ELF-1 (cell line): ENCODE measurements around the gene TELO2.

ENCODE experiments used
- DNase-seq: peaks from one replicate; pipeline ENCODE4 v3.0.0-alpha.2; 2016; ENCODE audit warnings: low read depth, low spot score

TELO2 gene

DNA sequence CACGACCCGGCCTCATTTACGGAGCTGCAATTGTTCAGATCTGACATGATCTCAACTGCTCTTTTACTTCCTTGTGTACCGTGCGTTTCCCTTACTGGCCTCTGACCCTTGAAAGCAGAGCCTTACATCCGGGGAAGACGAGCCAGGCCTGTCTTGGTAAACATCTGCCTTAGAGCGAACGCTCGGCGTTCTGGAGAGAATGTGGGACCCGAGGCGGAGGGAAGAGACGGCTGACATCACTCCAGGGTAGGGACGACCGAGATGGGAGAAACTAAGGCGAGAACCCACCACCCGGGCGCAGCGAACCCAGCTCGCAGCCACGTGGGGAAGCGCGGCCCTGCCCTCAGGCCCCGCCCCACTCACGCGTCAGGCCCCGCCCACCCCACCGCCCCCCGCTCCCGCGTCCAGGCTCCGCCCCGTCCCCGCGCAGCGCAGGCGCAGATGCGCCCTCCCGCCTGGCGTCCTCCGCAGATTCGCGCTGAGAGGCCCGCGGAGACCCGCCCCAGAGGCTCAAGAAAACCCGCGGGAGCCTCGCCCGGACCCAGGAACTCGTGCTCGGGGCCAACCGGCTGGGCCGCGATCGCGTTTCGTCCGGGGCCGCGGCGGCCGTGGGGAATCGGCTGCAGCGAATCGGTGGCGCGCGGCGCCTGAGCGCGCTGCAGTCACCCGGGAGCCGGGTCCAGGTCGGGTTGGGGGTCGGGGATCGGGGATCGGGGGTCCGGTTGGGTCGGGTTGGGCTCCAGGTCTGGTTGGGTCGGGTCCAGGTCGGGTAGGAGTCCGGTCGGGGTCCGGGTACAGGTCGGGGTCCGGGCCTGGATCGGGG, at the start of gene TELO2:
Gene TELO2, plus strand, starts transcription at position 438 of the 823 bp plus-strand sequence. CDS start 922 bp downstream, outside the sequence.
- peak; percentile 85 for DNase-seq

DNA sequence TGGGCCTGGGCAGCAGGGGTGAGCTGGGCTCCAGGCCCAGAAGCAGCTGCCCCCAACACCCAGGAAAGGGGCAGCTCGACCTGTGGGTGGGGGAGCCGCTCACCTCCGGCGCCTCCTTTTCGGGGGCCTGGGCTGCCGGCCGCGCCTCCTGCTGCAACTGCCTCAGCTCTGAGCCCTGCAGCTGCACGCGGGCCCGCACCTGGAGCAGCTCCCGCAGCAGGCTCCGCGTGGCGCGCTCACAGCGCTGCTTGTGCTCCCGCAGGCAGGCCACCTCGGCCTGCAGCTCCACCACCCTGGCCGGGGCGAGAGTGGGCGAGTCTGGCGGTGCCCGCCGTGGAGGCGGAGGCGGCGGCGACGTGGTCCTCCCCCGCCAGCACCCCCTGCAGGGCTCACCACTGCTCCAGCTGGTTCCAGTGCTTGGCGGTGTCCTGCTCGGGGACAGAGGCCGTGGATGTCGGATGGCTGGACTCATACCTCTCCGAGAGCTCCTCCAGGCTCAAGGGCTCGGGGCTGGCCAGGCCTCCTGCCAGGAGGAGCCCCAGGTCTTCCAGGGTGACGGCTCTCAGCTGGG, 49.7 kb upstream of the TELO2 start:
- DNase-seq: peak; percentile 20

DNA sequence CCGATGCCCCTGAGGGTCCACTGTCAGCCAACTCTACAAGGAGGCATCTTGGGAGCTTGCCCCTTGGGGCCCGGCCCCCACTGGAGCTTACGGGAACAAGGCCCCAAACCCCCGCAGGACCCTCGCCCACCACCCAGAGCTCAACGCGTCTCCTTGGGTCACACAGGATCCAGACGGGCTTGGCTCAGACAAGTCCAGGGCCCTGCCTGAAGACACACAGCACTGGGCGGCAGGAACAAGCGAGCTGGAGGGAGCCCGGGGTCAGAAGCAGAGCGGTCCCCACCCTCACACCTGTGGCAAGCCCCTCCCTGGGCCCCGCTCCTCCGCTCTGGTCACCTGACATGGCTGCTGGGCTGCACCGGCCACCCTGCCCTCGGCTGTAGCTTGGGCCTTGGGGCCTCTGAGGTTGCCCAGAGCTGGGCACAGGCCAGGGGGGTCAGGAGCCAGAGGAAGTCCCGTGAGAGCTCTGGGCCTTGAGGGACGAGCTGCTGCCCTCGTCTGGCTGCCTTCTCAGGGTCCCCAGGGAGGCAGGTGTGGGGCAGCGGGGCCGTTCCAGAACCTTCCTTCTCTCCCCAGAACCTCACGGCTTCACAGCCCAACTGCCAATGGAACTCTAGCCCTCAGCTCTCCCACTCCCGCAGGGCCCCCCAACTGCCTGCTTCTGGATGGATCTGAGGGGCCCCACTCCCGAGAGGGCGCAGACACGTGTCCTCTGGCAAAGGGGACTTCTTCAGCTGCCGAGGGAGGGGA, 49.0 kb upstream of the TELO2 start, which contains the start of gene CCDC154:
Gene CCDC154, minus strand, starts transcription at position 577 of the 750 bp plus-strand sequence. Its CDS starts 234 bp downstream, at position 343.
- DNase-seq: no peak

DNA sequence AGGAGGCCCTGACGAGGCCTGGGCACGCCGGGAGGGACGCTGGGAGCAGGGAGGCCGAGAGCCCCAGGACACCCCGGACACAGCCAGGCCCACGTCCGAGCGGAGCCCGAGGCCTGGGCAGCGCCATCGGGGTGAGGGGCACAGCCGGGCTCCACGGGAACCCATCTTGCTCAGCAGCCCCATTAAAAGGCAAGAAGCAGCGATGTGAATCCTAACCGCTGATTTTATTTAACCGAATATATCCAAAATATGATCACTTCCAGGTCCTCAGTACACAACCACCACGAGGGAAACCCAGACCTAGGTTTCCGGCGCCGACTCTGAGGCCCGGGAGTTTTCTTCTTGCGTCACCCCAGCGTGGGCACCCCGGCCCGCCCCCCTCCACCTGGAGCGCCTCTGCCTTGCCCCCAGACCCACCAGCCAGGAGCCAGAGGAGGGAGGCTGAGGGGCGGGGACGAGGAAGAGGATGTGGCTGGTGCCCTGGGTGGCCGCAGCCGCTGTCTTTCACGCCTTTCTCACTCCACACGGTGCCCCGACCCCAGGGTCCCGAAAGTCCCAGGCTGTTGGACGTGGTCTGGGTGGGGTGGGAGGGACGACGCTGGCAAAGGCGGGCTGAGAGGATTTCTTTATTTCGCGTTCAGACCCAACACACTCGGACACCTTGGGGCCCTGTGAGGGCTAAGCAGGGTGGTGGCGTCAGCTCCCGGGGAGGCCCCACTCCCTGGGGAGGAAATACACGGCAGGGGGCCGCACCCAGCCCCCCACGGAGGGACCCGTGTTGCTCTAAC, 48.2 kb upstream of the TELO2 start:
- no peak for DNase-seq

DNA sequence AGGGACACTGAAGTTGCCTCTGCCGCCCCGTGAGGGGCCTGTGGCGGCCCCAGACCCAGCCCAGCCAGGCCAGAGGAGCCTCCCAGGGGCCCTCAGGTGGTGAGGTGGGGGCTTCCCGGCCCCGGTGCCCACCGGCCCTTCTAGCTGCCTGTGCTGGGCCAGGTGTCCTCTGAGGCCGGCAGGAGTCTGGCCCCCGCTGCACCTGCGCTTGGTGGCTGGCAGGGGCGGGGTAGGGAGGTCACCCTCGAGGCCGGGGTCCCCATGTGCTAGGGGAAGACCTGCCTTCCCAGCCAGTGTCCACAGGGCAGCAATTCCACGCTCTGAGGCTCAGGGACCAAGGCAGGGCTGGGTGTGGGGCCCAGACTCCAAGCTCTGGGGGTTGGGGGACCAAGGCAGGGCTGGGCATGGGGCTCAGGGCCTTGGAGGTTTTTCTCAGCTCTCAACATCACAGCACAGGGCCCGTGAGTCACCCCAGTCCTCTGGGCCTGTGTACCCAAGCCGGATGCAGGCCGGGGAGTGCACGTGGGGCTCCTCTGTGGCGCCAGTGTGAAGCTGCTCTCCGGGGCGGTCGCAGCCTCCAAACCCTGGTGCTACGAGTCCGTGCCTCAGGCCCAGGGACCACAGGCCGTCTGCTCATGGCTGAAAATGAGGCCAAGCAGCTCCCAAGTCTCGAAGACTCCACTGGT, 47.5 kb upstream of the TELO2 start:
- no peak for DNase-seq

DNA sequence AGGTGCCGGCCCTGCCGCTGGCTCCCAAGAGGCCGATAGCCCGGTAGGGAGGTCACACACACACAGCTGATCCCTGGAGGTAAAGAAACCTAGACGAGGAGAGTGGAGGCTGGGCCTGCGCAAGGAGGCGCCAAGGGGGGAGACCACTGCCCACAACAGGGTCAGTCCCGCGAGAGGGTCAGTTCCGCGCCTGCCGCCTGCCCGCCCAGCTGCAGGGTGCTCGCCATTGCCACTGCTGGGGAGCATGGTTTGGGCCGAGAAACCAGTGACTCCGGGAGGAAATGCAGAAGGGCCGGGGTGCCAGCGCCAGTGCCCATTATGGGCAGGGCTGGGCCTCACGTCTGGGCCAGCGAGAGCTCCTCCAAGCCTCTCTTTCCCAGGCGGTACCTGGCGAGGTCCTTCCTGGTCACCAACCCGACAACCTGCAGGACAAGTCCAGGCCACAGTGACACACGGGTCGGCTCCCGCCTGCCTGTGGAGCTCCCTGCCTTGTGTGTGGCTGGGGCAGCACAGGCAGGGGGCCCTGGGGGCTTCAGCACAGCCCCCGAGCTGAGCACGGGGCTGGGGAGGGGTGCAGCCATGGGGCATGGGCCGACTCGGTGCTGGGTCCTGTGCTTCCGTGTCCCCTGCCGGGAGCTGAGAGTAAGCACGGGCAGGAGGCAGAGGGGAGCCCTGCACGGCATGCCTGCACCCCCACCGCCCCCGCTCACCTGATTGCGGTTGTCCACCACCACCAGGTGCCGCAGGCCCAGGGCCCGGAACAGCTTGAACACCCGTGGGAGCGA, 46.7 kb upstream of the TELO2 start:
- no peak for DNase-seq

DNA sequence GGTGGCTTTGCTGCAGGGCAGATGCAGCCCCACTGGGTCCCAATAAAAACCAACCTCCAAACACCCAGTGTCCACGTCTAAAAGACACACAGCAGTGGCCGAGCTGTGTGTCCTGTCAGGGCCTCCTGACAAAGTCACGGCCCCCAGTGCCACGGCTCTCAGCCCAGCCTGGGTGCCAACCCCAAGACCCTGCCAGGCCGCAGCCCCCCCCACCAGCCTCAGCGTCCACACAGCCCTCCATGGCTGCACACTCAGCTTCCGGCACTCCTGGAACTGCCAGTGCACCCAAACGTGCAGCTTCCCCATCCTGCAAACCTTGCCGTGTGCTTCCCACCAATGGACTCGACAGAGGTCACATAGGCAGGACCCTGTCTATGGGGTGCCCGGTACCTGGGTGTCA, 45.2 kb upstream of the TELO2 start:
- no peak for DNase-seq

DNA sequence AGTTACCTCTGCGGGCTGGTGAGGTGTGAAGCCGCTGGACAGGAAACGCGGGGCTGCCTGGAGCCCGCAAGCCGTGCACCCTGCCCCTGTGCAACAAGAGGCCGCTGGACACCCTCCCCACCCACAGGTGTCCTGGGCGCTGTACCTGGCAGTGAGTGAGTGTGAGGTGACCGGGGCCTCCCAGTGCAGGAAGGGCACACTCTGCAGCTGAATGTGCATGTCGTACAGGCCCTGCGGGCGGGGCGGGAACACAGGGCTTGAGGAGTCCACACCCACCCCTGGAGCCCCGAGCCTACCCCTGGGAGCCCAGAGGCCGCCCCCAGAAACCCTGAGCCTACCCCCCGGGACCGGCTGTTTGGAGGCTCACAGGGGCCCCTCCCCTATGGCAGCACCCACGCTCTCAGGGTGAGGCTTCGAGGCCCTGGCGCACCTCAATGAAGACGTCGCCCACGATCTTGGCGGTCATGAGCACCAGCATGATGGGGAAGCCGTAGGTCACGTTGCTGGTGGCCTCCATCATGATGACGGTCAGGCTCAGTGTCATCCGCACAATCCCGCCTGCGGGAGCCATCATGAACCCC, 44.5 kb upstream of the TELO2 start:
- DNase-seq: no peak

DNA sequence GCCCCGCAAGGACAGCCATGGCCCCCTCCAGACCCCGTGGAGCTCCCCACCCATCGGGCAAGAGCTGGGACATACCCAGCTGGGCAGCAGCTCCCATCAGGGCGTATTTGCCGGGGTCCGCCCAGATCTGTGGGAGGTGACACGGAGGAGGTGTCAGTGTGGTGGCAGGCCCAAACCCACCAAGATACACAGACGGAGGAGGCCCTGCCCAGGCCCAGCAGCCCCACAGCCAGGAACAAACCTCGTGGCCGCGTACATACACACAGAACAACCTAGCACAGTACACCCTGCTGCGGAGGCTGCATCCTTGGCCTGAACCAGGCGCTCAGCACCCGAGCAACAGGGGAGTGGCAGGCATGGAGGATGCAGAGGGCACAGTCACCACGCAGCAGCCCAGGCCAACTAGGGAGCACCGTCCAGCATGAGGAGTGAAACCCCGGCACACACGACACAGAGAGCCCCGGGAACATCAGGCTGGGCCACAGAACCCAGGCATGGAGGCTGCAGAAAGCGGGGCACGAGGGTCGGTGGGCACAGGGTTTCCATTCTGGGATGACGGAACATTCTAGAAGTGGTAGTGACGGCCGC, 43.9 kb upstream of the TELO2 start:
- DNase-seq: no peak

DNA sequence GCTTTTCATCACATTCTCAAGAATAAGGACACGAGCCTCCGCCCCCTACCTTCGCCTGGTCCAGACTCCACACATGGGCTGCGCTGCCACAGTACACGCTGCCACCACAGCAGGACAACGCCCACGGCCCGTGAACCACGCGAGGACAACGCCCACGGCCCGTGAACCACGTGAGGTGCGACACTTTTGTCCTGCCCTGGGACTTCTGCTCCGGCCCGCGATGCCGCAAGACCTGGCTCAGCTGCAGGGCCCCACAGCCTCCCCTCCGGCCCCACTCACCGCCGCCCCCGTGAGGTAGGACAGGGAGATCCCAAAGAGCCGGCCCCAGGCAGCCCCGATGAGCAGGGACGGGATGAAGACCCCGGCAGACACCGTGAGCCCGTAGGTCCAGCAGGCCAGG, 42.9 kb upstream of the TELO2 start:
- DNase-seq: no peak

DNA sequence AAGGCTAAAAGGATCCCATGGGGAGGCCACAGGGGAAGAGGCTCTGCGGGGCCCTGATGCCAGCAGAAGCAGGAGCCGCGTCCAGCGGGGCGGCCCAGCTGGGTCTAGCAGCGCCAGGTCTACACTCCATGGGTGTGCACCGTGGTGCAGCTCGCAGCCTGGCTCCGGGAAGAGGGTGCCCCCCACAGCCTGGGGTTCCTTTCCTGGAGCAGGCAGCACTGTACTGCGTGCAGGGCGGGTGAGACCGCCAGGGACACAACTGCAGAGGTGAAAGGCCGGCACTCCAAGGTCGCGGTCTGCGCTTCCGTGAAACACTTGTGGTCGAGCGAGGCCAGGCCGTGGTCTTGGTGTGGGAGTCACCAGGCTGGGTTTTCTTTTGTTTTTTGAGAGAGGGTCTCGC, 42.3 kb upstream of the TELO2 start:
- DNase-seq: no peak

DNA sequence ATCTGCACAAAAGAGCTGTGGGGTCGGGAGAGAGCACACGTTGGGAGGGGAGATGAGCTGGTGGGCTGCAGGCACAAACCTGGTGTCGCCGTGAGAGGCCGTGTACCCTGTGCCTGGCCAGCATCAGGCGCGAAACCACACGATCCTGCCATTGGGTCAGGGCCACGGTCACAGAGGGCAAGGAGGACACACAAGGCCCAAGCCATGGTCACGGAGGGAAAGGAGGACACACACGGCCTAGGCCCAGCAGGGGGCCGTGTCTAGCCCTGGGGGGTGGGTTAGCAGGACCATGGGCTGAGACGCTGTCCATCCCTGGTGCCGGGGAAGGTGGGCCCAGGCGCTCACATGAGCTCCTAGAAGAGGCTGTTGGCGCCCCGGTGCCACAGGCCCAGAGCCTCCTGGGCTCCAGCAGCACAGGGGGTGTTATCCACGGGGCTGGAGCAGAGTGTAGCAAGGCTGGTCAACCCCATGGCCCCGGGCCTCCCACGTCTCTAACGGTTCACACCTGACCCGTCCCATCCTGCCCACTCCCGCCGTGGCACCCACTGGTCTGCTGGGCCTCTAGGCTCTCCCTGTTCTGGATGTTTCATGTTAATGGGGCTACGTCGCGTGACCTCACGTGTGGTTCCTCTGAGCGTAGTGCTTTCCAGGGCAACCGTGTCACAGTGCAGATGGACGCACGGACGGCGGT, 41.3 kb upstream of the TELO2 start:
- no peak for DNase-seq

DNA sequence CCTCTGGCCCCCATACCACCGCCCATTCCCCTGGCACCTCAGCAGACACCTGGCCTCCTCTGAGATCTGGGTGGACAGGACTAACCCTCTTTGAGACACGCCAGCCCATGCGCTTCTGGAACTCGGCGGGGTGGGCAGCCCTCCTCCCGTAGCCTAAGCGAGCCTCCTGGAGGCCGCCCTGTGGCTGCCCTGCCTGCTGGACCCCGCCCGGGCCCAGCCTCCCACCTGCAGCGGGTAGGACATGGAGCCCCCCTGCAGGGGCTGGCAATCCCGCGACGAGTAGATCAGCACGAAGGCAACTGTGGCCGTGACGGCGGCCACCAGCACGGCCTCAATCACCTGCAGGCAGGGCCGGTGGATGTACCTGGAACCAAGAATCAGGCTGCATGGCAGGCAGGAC, 40.6 kb upstream of the TELO2 start:
- DNase-seq: no peak

DNA sequence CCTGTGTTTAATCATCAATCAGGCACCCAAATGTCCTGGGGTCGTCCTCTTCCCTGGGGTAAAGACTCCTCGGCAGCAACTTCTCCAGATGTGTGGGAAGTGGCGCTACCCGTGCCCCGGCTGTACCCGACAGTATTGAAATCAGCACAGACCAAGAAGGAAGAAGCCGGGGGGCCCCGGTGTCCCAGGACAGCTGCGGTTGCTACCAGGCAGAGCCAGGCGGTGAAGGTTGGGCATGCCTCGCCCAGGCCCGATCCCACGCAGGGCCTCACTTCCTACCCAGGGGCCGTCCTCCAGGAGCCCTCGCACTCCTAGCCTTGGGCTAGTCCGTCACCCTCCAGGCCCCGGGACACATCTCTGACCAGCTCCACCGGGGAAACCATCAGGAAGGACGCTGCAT, 39.8 kb upstream of the TELO2 start:
- DNase-seq: no peak

DNA sequence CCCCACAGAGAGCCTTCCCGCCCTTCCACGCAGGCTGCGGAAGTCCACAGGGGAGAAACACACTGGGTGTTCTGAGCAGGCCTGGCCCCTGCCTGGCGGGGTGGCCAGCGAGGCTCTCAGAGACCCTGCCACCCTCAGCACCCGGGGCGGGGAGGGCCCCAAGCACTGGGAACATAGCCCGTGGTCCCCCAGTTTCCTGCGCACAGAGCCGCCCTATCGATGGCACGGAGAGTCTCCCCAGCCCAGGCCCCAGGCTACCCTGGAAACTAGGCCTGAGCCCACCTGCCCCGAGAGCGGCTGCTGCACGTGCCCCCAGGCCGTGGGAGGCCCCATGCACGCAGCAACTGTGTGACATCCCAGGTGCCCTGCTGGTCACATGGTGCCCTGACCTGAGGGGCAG, 38.6 kb upstream of the TELO2 start:
- no peak for DNase-seq

DNA sequence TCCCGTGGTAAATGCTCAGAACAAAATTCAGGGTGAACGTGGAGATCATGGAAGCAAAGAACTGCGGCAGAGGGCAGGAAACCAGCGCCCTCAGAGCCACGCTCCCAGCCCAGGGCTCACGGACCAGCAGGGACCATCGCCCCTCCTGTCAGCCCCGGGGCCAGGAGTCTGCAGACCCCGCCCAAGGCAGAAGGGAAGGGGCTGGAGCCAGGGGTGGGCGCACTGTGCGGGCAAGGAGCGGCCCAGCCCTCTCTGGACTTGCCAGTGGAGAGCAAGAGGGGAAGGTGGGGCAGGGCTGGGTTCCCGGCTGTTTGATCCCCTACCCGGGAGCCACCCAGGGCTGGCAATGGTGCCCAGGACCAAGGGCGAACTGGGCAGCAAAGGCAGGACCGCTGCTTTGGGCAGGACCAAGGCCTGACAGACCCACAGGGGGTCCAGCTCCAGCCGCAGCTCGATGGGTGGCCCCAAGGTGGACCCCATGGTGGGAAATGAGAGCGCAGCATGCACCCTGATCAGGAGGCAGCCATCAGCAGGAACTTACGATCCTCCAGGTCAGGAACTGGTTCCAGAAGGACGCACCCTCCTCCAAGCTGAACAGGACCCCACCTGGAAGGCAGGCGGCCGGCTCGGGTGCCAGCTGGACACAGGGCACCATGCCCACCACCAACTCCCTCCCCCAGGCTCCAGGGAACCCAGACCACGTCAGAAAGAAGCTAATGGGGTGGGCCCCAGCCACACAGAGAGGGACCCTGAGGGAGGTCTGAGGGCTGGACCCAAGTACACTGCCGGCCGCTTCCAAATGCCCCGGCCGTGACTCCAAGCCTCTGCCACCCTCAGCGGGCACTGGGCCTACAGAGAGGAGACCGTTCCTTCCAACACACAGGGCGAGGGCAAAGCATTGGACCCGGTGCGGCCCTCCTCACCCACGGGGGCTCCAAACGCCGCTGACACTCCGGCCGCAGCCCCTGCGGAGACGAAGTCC, 37.7 kb upstream of the TELO2 start:
- no peak for DNase-seq

DNA sequence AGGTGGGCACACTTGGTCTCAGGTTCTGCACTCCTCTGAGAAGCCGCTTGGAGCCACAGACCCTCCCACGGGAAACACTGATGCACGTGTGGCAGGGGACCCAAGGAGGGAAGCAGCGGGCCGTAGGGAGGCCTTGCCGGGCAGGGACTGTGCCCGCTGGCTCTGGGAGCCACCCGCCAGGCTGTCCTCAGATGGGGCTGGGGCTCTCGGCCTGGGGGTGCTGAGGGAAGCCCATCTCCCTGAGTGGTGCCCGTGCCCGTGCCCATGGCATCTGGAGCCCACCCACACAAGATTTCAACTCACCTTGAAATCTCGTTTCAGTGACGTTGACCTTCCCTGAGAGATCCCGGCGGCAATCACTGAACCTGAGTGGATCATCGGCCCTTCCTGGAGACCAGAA, 36.2 kb upstream of the TELO2 start:
- DNase-seq: no peak
